ENCODE data around the gene PRAC2.

The PRAC2 gene

GRCh38 chr17:48722915-48723422 is at the start of gene PRAC2:
PRAC2 (plus strand) TSS chr17:48723185; CDS start chr17:48724411, 1,226 bp downstream.
- ChIA-PET POLR2A (no interaction called here), CTCF (interaction anchor here (1.0 to 15.4 kb wide), 19 partner anchors 12 to 833 kb away, joined by 3 to 166 read pairs (median 11); no protein-coding TSS in a partner anchor)
- no peak for TF ChIP-seq CTCF (IDR thresholded peaks at IDR 0.05; ENCODE audit: control extremely low read depth, extremely low read depth, low read depth, missing control alignments)
- no peak for DNase-seq (ENCODE audit: extremely low spot score)

GRCh38 chr17:48676963-48677558 is 45.9 kb upstream of the PRAC2 start:
- ChIA-PET CTCF (interaction anchor here (1.0 to 4.7 kb wide), 7 partner anchors 9 to 358 kb away, joined by 5 to 43 read pairs (median 19); no protein-coding TSS in a partner anchor), POLR2A (no interaction called here)
- no peak for TF ChIP-seq CTCF (IDR thresholded peaks at IDR 0.05; ENCODE audit: control extremely low read depth, extremely low read depth, low read depth, missing control alignments)

GRCh38 chr17:48678141-48678971 is 44.6 kb upstream of the PRAC2 start:
- ChIA-PET CTCF (interaction anchor here (0.6 to 5.6 kb wide), 72 partner anchors 9 to 794 kb away, joined by 3 to 78 read pairs (median 4); partner anchors contain the start of genes ATP5MC1, HOXB9 and PRAC2), POLR2A (no interaction called here)
- peak; percentile 89 for DNase-seq (ENCODE audit: extremely low spot score)
- TF ChIP-seq CTCF (IDR thresholded peaks at IDR 0.05; ENCODE audit: control extremely low read depth, extremely low read depth, low read depth, missing control alignments): peak; percentile 92

More at GRCh38 chr17:48676963-48677558, 45.9 kb upstream of the PRAC2 start:
- no peak for DNase-seq (ENCODE audit: extremely low spot score)

GRCh38 chr17:48679385-48680096 is 43.4 kb upstream of the PRAC2 start:
- ChIA-PET CTCF (interaction anchor here (0.7 to 5.6 kb wide), 51 partner anchors 9 to 650 kb away, joined by 3 to 78 read pairs (median 5); partner anchors contain the start of gene PRAC2), POLR2A (no interaction called here)
- no peak for TF ChIP-seq CTCF (IDR thresholded peaks at IDR 0.05; ENCODE audit: control extremely low read depth, extremely low read depth, low read depth, missing control alignments)
- DNase-seq (ENCODE audit: extremely low spot score): no peak

- ChIA-PET CTCF (interaction anchor here (1.0 to 5.6 kb wide), 5 partner anchors 13 to 197 kb away, joined by 3 to 78 read pairs (median 31); partner anchors contain the start of genes PRAC2 and TTLL6), POLR2A (no interaction called here)
- DNase-seq (ENCODE audit: extremely low spot score): no peak
- TF ChIP-seq CTCF (IDR thresholded peaks at IDR 0.05; ENCODE audit: control extremely low read depth, extremely low read depth, low read depth, missing control alignments): no peak
Observed at GRCh38 chr17:48681609-48682008, 41.4 kb upstream of the PRAC2 start.

GRCh38 chr17:48690655-48691054 is 32.3 kb upstream of the PRAC2 start:
- no peak for TF ChIP-seq CTCF (IDR thresholded peaks at IDR 0.05; ENCODE audit: control extremely low read depth, extremely low read depth, low read depth, missing control alignments)
- ChIA-PET CTCF (no interaction called here), POLR2A (no interaction called here)
- no peak for DNase-seq (ENCODE audit: extremely low spot score)

Data from GM10248 (cell line).